A549 (cell line): ENCODE results near the gene IL3. TPM values are rescaled to one million over a fixed set of nuclear protein-coding genes. Genes with fewer than 3 reads are reported as not detected.
A peak's percentile ranks its signal among the peaks of the same experiment; 100 is the strongest.

ENCODE experiments used
- ATAC-seq, 2 experiments: fragments of 200-7000 bp in 1 of 2; fragments of >200 bp in 1 of 2; cut with Nextera tagmentation in 1 of 2; cut with Tn5 transposase in 1 of 2; 3 replicates each; pipeline versions ENCODE4 v1.8.0 to v1.9.1; 2018 to 2020; ENCODE audit warnings: mild to moderate bottlenecking in 1 of 2, moderate library complexity in 1 of 2
- CTCF ChIA-PET: fragments of 300-600 bp; sonication (Branson Sonifier 250); formaldehyde crosslinking; extraction: SDS; loops from one replicate; lab custom pipeline; 2021; ENCODE audit warnings: antibody characterized with exemption, inconsistent platforms; lab: Yijun Ruan, JAX
- POLR2A ChIA-PET: fragments of 350-600 bp; formaldehyde crosslinking; extraction: SDS; loops from one replicate; lab custom pipeline; 2021; ENCODE audit warnings: antibody characterized with exemption, inconsistent platforms; lab: Yijun Ruan, JAX
- DNase-seq, 2 experiments: peaks; one replicate each; pipeline versions ENCODE4 v3.0.0 to v3.0.0-alpha.2; 2011 to 2016; ENCODE audit warnings: low read depth in 1 of 2, low spot score in 1 of 2
- FAIRE-seq: peaks from 2 replicates; lab custom pipeline; 2011; peaks lifted over from hg19 to GRCh38; lab: Jason Lieb, UNC
- H3K27ac ChIP-seq, 2 experiments: fragments of >200 bp; sonication (Bioruptor Twin); formaldehyde crosslinking; 3 replicates each; pipeline ENCODE4 v1.5.1; 2016 to 2017
- H3K4me1 ChIP-seq: fragments of >200 bp; sonication (Bioruptor Twin); formaldehyde crosslinking; 3 replicates; pipeline ENCODE4 v1.6.1; 2016
- H3K4me2 ChIP-seq: fragments of >200 bp; sonication (Bioruptor Twin); formaldehyde crosslinking; 3 replicates; pipeline ENCODE4 v1.6.1; 2016
- H3K4me3 ChIP-seq: fragments of >200 bp; sonication (Bioruptor Twin); formaldehyde crosslinking; 3 replicates; pipeline ENCODE4 v1.5.1; 2016
- H3K9me3 ChIP-seq: fragments of >200 bp; sonication (Bioruptor Twin); formaldehyde crosslinking; 3 replicates; pipeline ENCODE4 v1.6.1; 2016
- CHD2 ChIP-seq: fragments of 150-350 bp; IDR thresholded peaks from 2 replicates; pipeline ENCODE4 v1.6.1; 2014; ENCODE audit warnings: low read length; ENCODE audit not compliant: partially characterized antibody
- CTCF ChIP-seq: fragments of >200 bp; sonication (Bioruptor Twin); formaldehyde crosslinking; IDR thresholded peaks from 3 replicates; pipeline ENCODE4 v1.5.1; 2016
- ELK1 ChIP-seq: fragments of 150-350 bp; IDR thresholded peaks from 2 replicates; pipeline ENCODE4 v1.6.1; 2014; ENCODE audit warnings: low read depth, mild to moderate bottlenecking, low read length
- FOSB ChIP-seq: fragments of 250-450 bp; sonication (Bioruptor Pico); IDR thresholded peaks from 2 replicates; pipeline ENCODE4 v1.5.0; 2020; ENCODE audit warnings: mild to moderate bottlenecking, moderate library complexity
- FOXS1 ChIP-seq: fragments of 250-450 bp; sonication (Bioruptor Pico); IDR thresholded peaks from 2 replicates; pipeline ENCODE4 v1.5.0; 2020; ENCODE audit warnings: mild to moderate bottlenecking, moderate library complexity
- HEYL ChIP-seq: fragments of 250-450 bp; sonication (Bioruptor Pico); IDR thresholded peaks from 2 replicates; pipeline ENCODE4 v1.8.0; 2021; ENCODE audit warnings: mild to moderate bottlenecking, moderate library complexity
- HMGXB4 ChIP-seq: fragments of 250-450 bp; sonication (Bioruptor Pico); IDR thresholded peaks from 2 replicates; pipeline ENCODE4 v1.5.0; 2021; ENCODE audit warnings: mild to moderate bottlenecking, moderate library complexity, borderline replicate concordance
- HOXA7 ChIP-seq: fragments of 250-450 bp; sonication (Bioruptor Pico); IDR thresholded peaks from 2 replicates; pipeline ENCODE4 v1.5.0; 2020; ENCODE audit warnings: mild to moderate bottlenecking, moderate library complexity
- JUNB ChIP-seq: fragments of >200 bp; sonication (Bioruptor Twin); formaldehyde crosslinking; IDR thresholded peaks from 2 replicates; pipeline ENCODE4 v1.6.1; 2016
- PBX3 ChIP-seq: IDR thresholded peaks from 2 replicates; pipeline ENCODE4 v1.6.1; 2012
- PHF8 ChIP-seq: fragments of 200-600 bp; sonication (generic); IDR thresholded peaks from 2 replicates; pipeline ENCODE4 v1.6.1; 2016; ENCODE audit warnings: low read depth, mild to moderate bottlenecking, antibody characterized with exemption, moderate library complexity, borderline replicate concordance
- RAD21 ChIP-seq, 2 experiments: fragments of >200 bp in 1 of 2; sonication (Bioruptor Twin) in 1 of 2; formaldehyde crosslinking in 1 of 2; IDR thresholded peaks in 1 of 2; conservative IDR thresholded peaks in 1 of 2; 2 replicates in 1 of 2; 3 replicates in 1 of 2; pipeline ENCODE4 v1.6.1; 2012 to 2018; ENCODE audit warnings: inconsistent platforms in 1 of 2
- RARB ChIP-seq: fragments of 250-450 bp; sonication (Bioruptor Pico); IDR thresholded peaks from 2 replicates; pipeline ENCODE4 v1.8.0; 2021; ENCODE audit warnings: mild to moderate bottlenecking, moderate library complexity
- RCOR1 ChIP-seq: fragments of 150-350 bp; IDR thresholded peaks from 2 replicates; pipeline ENCODE4 v1.6.1; 2014; ENCODE audit warnings: antibody characterized with exemption, low read length, low read depth
- RFX5 ChIP-seq: fragments of 450-650 bp; IDR thresholded peaks from 2 replicates; pipeline ENCODE4 v1.7.1; 2014; ENCODE audit warnings: antibody characterized with exemption, mild to moderate bottlenecking, moderate library complexity
- SMC3 ChIP-seq: fragments of >200 bp; sonication (Bioruptor Twin); formaldehyde crosslinking; IDR thresholded peaks from 3 replicates; pipeline ENCODE4 v1.6.1; 2018; ENCODE audit warnings: inconsistent platforms
- TP53 ChIP-seq: fragments of 250-450 bp; sonication (Bioruptor Pico); IDR thresholded peaks from 2 replicates; pipeline ENCODE4 v1.5.0; 2021; ENCODE audit warnings: mild to moderate bottlenecking, moderate library complexity
- ZFP36 ChIP-seq: fragments of 450-650 bp; IDR thresholded peaks from 2 replicates; pipeline ENCODE4 v1.6.1; 2014; ENCODE audit warnings: borderline replicate concordance; ENCODE audit not compliant: partially characterized antibody
- WGBS: methylation state at CpG from one replicate; pipeline ENCODE4 v1.1.6; 2017; ENCODE audit errors: missing lambda C conversion rate; 5-methylcytosine and 5-hydroxymethylcytosine counted together
- polyA plus RNA-seq, 4 experiments: library from polyadenylated mRNA; depleted of rRNA in 3 of 4; stranded (reverse); fragments of >200 nt; fragmentation: RNase III in 1 of 4; extraction: RNeasy Plus Mini Kit Qiagen cat#74134 plus additional on column Dnase treatment in 1 of 4; gene quantifications; 2 replicates in 3 of 4; 3 replicates in 1 of 4; pipeline ENCODE4 v1.2.3, GENCODE V29; 2011 to 2017
- TF ChIP-seq, protein P1 (sequence below): IDR thresholded peaks from 2 replicates; pipeline ENCODE4 v1.6.1; 2012; ENCODE audit warnings: low read depth, borderline replicate concordance

Gene IL3
- polyA plus RNA-seq, 2 of the 4 experiments (the other 2 are of a cell fraction), result not detected

DNA sequence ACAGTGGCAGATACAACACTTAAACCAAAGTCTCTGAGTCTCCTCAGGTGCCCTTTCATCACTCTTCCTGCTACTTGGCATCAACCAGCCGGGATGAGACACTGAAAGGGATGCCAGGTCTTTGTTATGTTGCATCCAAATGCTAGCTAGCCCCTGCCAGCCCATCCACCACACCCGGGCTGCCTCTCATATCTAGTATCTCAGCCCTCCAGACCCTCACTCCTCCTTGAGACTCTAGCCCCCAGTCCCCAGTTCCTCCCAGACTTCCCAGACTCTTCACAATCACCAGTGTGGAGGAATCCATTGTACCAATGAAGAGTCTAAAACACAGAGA, 34.6 kb downstream of the IL3 start:
- Histone ChIP-seq H3K9me3 (no peaks in the 10 kb centered on the region), H3K4me2 (peak overlapping the region; percentile 50), H3K4me3 (no peak overlapping the region), H3K27ac (peak overlapping the region; percentile 28 to 64; a peak in 5 of 6 replicates), H3K4me1 (peaks cover 17% of the 10 kb centered on the region)
- FAIRE-seq (no peak), DNase-seq (no peak), ATAC-seq (no peak; a peak in 1 of 6 replicates)
- ChIA-PET CTCF (interaction anchor here (0.8 to 3.7 kb wide), 6 partner anchors 9 to 39 kb away, joined by 3 to 32 read pairs (median 5); no protein-coding TSS in a partner anchor), POLR2A (interaction anchor here (0.6 to 1.3 kb wide), 3 partner anchors 8 to 120 kb away, joined by 3 to 6 read pairs (median 4); no protein-coding TSS in a partner anchor)
- 14% methylated on average over 2 of the region's 2 CpGs for WGBS
- no peak for TF ChIP-seq RCOR1
- no peak for TF ChIP-seq RAD21 (conservative IDR thresholded peaks at IDR 0.05 in 1 of 2, IDR thresholded peaks at IDR 0.05 in 1 of 2)
- TF ChIP-seq HOXA7 (CRISPR knock-in tag), result no peak
- no peak for TF ChIP-seq SMC3

- TF ChIP-seq JUNB (no peak), RFX5 (no peak), HEYL (CRISPR knock-in tag) (no peak), PHF8 (no peak), ELK1 (no peak), CTCF (no peak), PBX3 (no peak), TP53 (CRISPR knock-in tag) (no peak), FOXS1 (no peak)
- TF ChIP-seq, protein P1, sequence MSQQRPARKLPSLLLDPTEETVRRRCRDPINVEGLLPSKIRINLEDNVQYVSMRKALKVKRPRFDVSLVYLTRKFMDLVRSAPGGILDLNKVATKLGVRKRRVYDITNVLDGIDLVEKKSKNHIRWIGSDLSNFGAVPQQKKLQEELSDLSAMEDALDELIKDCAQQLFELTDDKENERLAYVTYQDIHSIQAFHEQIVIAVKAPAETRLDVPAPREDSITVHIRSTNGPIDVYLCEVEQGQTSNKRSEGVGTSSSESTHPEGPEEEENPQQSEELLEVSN, result no peak
- peaks cover 17% of the 10 kb centered on the region for H3K4me1 ChIP-seq
- 81% methylated on average over 6 of the region's 6 CpGs for WGBS
- DNase-seq (no peak), FAIRE-seq (no peak), ATAC-seq (no peak)
- peak overlapping the region; percentile 50; the same call in 2 of the 3 replicates for H3K4me2 ChIP-seq
- no peak overlapping the region for H3K4me3 ChIP-seq
- ChIA-PET CTCF (interaction anchor here (0.8 to 3.7 kb wide), 5 partner anchors 9 to 39 kb away, joined by 3 to 32 read pairs (median 5); no protein-coding TSS in a partner anchor), POLR2A (interaction anchor here (1.2 to 1.3 kb wide), 2 partner anchors 8 to 9 kb away, joined by 4 to 6 read pairs; no protein-coding TSS in a partner anchor)
- H3K9me3 ChIP-seq, result no peaks in the 10 kb centered on the region
- peak overlapping the region; percentile 28 to 64; a peak in 5 of 6 replicates for H3K27ac ChIP-seq
These were observed 35.0 kb downstream of the IL3 start for GRCh38 chr5:132095424-132095972.

- no peak overlapping the region for H3K4me3 ChIP-seq
- H3K27ac ChIP-seq, result no peak overlapping the region
- peaks cover 17% of the 10 kb centered on the region for H3K4me1 ChIP-seq
- POLR2A ChIA-PET, result no interaction called here
- DNase-seq (no peak), FAIRE-seq (no peak), ATAC-seq (no peak)
- H3K4me2 ChIP-seq, result no peak overlapping the region
- TF ChIP-seq CHD2 (no peak), HMGXB4 (CRISPR knock-in tag) (no peak), ZFP36 (no peak), PHF8 (no peak), RARB (no peak), FOSB (CRISPR knock-in tag) (no peak), RAD21 (conservative IDR thresholded peaks at IDR 0.05 in 1 of 2, IDR thresholded peaks at IDR 0.05 in 1 of 2) (no peak)
- TF ChIP-seq, all 56 proteins: peak for 0
- H3K9me3 ChIP-seq, result no peaks in the 10 kb centered on the region
- WGBS, result 89% methylated on average over 3 of the region's 3 CpGs
- CTCF ChIA-PET, result interaction anchor here (1.1 to 2.0 kb wide), 3 partner anchors 12 to 32 kb away, joined by 4 to 11 read pairs (median 4); no protein-coding TSS in a partner anchor
These were observed 36.4 kb downstream of the IL3 start for GRCh38 chr5:132096904-132097303.
